ENCODE results near the gene APIP.
"Not testable (repeated sequence)": the region's sequence is repeated elsewhere in the genome, so short reads cannot be mapped to it uniquely, and the experiment has no call there.

Gene APIP

DNA sequence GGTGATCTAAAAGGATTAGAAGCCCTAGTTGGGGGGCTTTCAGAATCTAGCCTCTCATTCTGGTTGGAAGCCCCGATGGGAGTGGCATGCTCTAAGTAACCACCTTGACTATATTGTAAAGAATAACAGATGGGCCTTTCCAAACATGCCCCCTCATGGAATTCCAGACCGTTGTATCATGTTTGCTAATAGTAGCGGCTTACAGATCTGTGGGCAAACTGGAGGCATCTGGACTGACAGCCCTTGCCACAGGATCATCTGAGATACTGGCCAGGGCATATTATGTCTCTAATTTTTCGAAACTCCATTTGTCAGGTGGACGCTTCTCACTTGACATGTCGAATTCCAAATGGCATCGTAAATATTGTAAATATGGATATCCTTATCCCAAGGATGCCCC lies 10.5 kb downstream of the APIP start:
- DNase-seq (ENCODE audit: low spot score) = no peak
- TF ChIP-seq, protein P1, sequence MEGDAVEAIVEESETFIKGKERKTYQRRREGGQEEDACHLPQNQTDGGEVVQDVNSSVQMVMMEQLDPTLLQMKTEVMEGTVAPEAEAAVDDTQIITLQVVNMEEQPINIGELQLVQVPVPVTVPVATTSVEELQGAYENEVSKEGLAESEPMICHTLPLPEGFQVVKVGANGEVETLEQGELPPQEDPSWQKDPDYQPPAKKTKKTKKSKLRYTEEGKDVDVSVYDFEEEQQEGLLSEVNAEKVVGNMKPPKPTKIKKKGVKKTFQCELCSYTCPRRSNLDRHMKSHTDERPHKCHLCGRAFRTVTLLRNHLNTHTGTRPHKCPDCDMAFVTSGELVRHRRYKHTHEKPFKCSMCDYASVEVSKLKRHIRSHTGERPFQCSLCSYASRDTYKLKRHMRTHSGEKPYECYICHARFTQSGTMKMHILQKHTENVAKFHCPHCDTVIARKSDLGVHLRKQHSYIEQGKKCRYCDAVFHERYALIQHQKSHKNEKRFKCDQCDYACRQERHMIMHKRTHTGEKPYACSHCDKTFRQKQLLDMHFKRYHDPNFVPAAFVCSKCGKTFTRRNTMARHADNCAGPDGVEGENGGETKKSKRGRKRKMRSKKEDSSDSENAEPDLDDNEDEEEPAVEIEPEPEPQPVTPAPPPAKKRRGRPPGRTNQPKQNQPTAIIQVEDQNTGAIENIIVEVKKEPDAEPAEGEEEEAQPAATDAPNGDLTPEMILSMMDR (IDR thresholded peaks at IDR 0.05; ENCODE audit: extremely low read depth, insufficient read depth, missing control alignments) = no peak
- in situ Hi-C loops (cut with MboI; ENCODE audit: low pct_unique_long_range_greater_than_20kb, low sequenced_read_pairs, unreplicated experiment) = no loop called here

DNA sequence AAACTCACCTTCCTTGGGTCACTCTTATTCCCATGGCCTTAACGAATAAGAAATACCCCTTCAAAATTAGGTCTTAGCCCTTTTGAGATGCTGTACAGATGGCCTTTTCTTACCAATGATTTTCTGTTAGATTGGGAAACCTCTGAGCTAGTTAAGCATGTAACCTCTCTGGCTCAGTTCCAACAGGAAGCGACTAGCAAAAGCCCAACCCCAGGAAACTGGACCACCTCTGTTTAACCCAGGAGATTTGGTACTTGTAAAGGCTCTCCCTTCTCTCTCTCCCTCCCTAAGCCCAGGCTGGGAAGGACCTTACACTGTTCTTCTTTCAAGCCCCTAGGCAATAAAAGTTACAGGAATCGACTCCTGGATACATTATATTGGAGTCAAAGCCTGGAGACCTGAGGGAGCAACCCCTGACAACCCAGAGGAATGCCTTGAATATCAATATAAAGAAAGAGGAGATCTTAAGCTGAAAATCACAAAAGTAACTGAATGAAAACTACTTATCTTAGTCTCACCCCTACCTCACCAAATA lies 11.7 kb downstream of the APIP start:
- TF ChIP-seq, protein P1 (IDR thresholded peaks at IDR 0.05; ENCODE audit: extremely low read depth, insufficient read depth, missing control alignments) = no peak
- no peak for DNase-seq (ENCODE audit: low spot score)
- in situ Hi-C loops (cut with MboI; ENCODE audit: low pct_unique_long_range_greater_than_20kb, low sequenced_read_pairs, unreplicated experiment) = no loop called here

DNA sequence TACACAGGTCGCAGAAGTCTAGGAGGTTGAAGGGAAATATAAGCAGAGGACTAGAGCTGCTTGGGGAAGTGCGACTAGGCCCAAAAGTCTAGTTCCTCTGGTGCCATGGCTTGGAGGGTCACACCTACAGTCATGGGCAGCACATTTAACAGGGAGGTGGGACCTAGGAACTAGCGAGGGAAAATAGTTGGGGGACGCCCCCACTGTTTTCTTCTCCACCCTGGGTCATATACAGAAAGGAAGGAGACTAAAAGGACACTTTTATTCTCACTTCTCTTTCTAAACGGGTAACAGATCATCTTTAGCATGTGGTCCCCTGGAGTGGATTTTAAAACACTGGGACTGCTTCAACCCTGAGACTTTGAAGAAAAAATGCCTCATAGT lies 16.6 kb downstream of the APIP start:
- DNase-seq (ENCODE audit: low spot score) = no peak
- in situ Hi-C loops (cut with MboI; ENCODE audit: low pct_unique_long_range_greater_than_20kb, low sequenced_read_pairs, unreplicated experiment) = loop anchor here (10.0 kb wide), 1 partner anchor 315 kb away; no protein-coding TSS in a partner anchor
- TF ChIP-seq, protein P1 (IDR thresholded peaks at IDR 0.05; ENCODE audit: extremely low read depth, insufficient read depth, missing control alignments) = no peak

DNA sequence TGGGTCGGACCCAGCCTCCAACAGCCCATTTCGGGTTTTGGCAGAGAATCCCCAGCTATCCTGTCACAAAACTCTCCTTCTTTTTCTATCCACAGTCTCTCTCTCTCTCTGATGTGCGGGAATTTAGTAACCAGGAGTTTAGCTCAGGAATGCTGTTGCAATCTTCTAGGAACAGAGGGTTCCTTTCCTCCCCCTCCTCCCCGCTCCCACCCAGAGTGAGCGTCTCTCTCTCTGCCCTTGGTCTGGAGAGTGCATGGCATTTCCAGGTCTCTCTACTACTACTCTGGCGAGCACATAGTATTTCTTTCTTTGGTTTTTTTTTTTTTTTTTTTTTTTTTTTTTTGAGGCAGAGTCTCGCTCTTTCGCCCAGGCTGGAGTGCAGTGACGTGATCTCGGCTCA lies 17.7 kb downstream of the APIP start:
- in situ Hi-C loops (cut with MboI; ENCODE audit: low pct_unique_long_range_greater_than_20kb, low sequenced_read_pairs, unreplicated experiment) = loop anchor here (10.0 kb wide), 1 partner anchor 314 kb away; no protein-coding TSS in a partner anchor
- TF ChIP-seq, protein P1 (IDR thresholded peaks at IDR 0.05; ENCODE audit: extremely low read depth, insufficient read depth, missing control alignments) = no peak
- no peak for DNase-seq (ENCODE audit: low spot score)

DNA sequence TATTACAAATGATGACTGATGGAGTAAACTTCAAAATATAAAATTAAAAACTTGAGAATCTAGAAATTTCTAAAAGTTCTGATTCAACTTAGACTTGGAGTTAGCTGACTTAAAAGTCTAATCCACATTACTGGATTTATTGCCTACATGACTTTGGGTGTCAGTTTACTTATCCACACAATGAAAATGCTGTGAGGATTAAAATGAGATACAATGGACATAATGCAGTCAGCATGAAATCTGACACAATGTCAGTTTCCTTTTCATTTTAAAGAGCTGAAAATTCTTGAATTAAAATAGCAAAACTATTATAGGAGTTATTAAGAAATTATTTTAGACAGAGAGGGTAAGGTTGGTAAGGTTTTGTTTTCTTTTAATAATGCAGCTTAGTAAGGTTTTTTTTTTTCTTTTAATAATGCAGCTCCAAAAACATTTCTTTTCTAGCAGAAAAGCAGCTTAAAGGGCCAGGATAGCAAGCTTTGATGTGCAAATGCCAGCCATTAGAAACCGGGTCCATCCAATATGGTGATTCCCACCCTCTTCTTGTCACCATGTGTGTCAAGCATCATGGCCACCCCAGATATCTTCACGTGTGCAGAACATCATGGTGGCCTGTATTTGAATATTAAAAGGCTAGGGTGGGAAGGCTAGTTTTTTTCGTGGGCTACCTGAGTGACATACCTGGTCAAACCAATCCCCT lies 18.9 kb downstream of the APIP start:
- DNase-seq (ENCODE audit: low spot score) = no peak
- in situ Hi-C loops (cut with MboI; ENCODE audit: low pct_unique_long_range_greater_than_20kb, low sequenced_read_pairs, unreplicated experiment) = loop anchor here (10.0 kb wide), 1 partner anchor 313 kb away; no protein-coding TSS in a partner anchor

DNA sequence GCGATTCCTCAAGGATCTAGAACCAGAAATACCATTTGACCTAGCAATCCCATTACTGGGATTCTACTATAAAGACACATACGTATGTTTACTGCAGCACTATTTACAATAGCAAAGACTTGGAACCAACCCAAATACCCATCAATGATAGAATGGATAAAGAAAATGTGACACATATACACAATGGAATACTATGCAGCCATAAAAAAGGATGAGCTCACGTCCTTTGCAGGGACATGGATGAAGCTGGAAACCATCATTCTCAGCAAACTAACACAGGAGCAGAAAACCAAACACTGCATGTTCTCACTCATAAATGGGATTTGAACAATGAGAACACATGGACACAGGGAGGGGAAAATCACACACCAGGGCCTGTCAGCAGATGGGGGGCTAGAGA lies 20.0 kb downstream of the APIP start:
- in situ Hi-C loops (cut with MboI; ENCODE audit: low pct_unique_long_range_greater_than_20kb, low sequenced_read_pairs, unreplicated experiment) = loop anchor here (10.0 kb wide), 1 partner anchor 311 kb away; no protein-coding TSS in a partner anchor
- not testable (repeated sequence) for DNase-seq (ENCODE audit: low spot score)

More for the DNA sequence above, 18.9 kb downstream of the APIP start:
- TF ChIP-seq, protein P1 (IDR thresholded peaks at IDR 0.05; ENCODE audit: extremely low read depth, insufficient read depth, missing control alignments) = no peak

DNA sequence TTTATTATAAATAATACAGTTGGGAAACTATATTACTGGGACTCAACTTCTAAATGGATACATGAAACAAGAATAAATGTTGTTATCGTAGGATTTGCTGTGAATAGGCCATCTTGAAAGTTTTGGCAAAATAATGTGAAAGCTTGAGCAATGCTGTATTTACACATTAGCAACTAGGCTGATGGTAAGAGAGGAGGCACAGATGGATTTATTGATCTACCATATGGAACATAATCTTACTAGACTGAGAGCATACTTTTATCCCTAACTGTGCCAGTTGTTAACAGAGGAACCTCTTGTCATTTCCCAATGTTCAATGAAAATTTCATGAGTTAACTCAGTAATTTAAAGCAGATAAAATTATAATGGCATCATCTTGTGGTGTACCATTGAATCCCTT lies 22.8 kb downstream of the APIP start:
- TF ChIP-seq, protein P1 (IDR thresholded peaks at IDR 0.05; ENCODE audit: extremely low read depth, insufficient read depth, missing control alignments) = no peak
- in situ Hi-C loops (cut with MboI; ENCODE audit: low pct_unique_long_range_greater_than_20kb, low sequenced_read_pairs, unreplicated experiment) = loop anchor here (10.0 kb wide), 1 partner anchor 309 kb away; no protein-coding TSS in a partner anchor
- no peak for DNase-seq (ENCODE audit: low spot score)

Data from GM13977 (cell line).